GM12872 (cell line): ENCODE measurements around the gene FBLIM1.

Experiments used
- TF ChIP-seq, protein P1 (sequence below): IDR thresholded peaks from 3 replicates; pipeline ENCODE4 v1.5.1; 2011; ENCODE audit warnings: low read depth, mild to moderate bottlenecking, low read length, moderate library complexity; ENCODE audit not compliant: insufficient read depth

The FBLIM1 gene

DNA sequence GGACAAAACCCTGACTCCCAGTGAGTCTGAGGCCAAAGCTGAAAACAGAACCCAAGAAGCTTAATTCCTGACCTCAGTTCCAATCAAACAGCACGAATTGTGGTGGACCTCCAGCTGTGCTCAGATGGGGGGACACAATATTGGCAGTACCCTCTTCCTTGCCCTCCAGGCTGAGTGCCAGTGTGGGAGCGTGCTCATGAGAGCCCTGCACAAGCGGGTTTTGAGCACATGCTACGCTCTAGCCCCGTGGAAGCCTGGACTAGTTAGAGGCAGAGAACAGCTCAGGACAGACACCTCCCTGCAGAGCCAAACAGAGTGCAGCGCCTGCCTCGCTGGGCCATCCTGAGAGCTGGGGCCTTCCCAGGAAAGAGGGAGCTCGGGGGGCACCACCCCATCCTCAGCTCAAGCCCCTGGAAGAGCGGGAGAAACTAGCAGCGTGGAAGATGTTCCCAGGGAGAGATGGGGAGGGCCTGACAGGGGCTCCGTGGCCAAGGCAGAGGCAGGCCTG, 25.3 kb upstream of the FBLIM1 start:
- TF ChIP-seq, protein P1, sequence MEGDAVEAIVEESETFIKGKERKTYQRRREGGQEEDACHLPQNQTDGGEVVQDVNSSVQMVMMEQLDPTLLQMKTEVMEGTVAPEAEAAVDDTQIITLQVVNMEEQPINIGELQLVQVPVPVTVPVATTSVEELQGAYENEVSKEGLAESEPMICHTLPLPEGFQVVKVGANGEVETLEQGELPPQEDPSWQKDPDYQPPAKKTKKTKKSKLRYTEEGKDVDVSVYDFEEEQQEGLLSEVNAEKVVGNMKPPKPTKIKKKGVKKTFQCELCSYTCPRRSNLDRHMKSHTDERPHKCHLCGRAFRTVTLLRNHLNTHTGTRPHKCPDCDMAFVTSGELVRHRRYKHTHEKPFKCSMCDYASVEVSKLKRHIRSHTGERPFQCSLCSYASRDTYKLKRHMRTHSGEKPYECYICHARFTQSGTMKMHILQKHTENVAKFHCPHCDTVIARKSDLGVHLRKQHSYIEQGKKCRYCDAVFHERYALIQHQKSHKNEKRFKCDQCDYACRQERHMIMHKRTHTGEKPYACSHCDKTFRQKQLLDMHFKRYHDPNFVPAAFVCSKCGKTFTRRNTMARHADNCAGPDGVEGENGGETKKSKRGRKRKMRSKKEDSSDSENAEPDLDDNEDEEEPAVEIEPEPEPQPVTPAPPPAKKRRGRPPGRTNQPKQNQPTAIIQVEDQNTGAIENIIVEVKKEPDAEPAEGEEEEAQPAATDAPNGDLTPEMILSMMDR = no peak

DNA sequence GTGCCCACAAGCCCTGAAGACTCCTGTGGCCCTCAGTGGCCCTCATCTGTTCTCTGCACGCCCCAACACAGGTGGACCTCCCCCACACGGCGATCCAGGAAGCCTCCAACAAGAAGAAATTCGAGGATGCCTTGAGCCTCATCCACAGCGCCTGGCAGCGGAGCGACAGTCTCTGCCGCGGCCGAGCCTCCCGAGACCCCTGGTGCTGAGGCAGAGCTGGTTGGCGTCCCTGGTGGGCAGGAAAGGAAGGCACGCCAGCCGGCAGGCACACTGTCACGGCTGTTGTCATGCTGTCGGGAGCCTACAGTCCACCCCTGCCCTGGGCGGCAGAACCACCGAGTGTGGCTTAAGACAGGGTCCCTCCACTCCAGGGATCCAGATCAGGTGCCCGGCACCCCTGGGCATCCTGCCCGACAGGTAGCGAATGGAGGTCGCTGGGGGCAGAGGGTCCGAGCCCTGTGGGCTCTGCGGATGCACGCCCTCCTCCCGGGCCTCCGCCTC, 24.8 kb upstream of the FBLIM1 start:
- TF ChIP-seq, protein P1 = no peak

DNA sequence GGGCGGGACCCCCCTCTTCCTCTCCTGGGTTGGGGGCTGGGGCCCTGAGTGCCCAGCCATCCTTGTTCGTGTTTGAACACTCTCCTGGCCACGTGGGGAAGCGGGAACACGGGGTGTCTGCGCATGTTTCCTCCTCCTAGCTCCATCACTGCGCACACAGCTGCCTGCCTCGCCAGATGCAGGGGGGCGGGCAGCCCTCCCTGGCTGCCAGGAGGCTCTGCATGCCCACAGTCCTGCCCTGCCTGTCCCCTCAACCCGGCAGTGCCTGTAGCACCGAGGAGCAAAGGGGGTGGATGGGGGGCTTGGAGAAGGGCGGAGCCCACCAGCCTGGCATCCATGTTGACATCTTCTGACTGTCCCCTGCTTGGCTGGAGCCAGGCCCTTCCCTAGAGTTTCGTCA, 24.3 kb upstream of the FBLIM1 start:
- TF ChIP-seq, protein P1 = no peak

DNA sequence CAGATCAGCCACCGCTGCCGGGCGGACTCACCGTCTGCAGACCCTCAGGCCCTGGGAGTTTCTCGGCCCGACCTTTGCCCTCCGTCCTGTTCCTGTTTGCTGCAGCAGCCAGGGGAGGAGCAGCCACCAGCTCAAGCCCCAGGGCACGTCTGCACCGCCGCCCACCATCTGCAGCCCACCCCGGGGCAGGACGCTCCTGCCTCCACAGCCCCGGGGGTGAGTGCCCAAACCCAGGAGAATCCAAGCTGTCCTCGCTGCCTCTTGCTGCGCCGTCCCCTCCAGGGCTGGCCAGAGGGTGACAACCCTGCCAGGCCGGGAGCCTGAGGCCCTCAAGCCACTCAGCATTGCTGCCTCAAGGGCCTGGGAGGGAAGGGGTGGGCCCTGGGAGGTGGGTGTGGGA, 23.7 kb upstream of the FBLIM1 start:
- TF ChIP-seq, protein P1 = no peak

DNA sequence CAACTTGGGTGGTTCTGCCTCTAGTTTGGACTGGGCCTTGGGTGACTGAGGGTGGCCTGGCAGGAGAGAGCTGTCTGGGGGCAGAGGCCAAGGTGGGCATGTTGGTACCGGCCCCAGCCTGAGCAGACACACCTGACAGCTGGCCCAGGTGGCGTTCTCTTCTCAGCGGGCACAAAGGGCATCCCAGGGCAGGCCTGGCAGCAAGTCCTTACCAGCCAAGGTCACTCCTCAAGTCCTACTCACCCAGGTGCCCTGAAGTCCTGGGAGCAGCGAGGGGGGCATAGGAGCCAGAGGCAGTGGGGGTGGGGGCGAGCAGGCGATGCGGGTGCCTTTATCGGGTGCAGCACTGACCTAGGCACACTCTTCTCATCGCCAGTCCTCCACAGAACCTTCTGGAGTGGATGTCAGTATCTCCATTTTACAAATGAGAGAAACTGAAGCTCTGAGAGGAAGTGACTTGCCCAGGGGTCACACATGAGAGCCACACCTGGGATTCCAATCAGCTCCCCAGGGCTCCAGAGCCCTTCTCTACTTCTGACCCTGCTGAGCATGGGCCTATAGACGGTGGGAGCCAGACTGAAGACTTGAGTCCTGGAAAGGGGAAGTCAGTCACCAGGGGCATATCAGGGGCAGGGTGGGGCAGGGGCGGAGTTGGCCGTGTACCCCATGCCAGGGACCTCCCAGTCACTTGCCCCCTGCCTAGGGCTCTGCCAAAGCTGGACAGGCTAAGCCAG, 23.1 kb upstream of the FBLIM1 start:
- TF ChIP-seq, protein P1 = no peak

DNA sequence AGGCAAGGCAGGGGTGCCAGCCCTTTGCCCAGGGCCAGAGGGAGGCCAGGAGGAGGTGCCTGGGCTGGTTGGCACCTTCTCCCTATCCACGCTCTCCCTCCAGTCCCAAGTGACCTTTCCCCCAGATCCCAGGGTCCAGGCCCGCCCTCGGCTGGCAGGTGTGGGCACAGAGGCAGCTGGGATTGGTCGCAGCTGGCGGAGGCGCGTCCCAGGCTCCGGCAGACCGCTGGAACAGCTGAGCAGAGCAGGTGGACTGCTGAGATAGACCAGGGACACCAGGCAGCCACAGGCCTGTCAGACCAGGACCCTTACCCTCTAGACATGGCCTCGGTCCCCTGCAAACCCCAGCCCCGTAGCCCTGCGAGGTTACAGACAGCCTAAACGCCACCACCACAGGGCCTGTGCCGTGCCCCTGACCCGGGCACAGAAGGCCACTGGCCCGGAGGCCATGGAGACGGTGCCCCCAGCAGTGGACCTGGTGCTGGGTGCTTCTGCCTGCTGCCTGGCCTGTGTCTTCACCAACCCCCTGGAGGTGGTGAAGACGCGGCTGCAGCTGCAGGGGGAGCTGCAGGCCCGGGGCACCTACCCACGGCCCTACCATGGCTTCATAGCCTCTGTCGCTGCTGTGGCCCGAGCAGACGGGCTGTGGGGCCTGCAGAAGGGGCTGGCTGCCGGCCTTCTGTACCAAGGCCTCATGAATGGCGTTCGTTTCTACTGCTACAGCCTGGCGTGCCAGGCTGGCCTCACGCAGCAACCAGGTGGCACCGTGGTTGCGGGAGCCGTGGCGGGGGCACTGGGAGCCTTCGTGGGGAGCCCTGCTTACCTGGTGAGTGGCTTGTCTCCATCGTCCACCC, 22.3 kb upstream of the FBLIM1 start, which contains the start of gene SLC25A34:
SLC25A34 (plus strand) TSS at position 221 of the 854 bp plus-strand sequence; CDS start at position 449, 228 bp downstream.
- TF ChIP-seq, protein P1 = no peak

DNA sequence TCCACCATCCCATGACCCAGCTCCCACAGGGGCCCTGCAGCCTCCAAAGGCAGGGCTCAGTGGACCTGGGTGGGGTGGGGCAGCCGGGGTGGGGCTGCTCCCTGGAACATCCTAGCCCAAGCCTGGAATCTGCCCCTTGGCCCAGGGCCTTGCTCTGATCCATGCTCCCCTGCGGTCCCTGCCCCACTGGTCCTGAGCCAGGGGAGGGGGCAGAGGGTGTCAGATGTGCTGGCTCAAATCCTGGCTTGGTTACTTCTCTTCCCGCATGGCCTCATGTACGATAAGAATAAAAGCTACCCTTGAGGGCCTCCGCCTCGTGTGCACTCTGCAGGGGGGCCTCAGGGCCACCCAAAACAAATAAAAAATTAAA, 21.7 kb upstream of the FBLIM1 start:
- TF ChIP-seq, protein P1 = no peak
